Renal pelvis (tissue), 12 donors: ENCODE data around the gene OR10G3. TPM values are rescaled to one million over a fixed set of nuclear protein-coding genes. Genes with fewer than 3 reads are reported as not detected.
"Not testable (repeated sequence)": the region's sequence is repeated elsewhere in the genome, so short reads cannot be mapped to it uniquely, and the experiment has no call there.

Experiments used
- DNase-seq: peaks from one replicate; pipeline ENCODE4 v3.0.0-alpha.2; 2013
- long read RNA-seq, 16 experiments: transcript quantifications; one replicate each; lab custom pipeline, GENCODE V29; 2026
- polyA plus RNA-seq, 3 donors: library from polyadenylated mRNA; unstranded; fragments of 120-200 nt; gene quantifications; one replicate each; pipeline ENCODE4 v1.2.1, GENCODE V29; 2013; ENCODE audit not compliant: insufficient read length in 3 of 3

Gene OR10G3
- polyA plus RNA-seq = under 1 TPM in 1 of 3 donors, not detected in 2; 0.16 TPM
- long read RNA-seq, donor 1 = 0 reads
- long read RNA-seq, donor 2 = 0 reads
- long read RNA-seq, donor 3 = 0 reads
- long read RNA-seq, donor 4 = 0 reads
- long read RNA-seq, donor 5 = 0 reads
- long read RNA-seq, donor 6 = 0 reads
- long read RNA-seq, donor 7 = 0 reads
- long read RNA-seq, donor 8 = 0 reads
- long read RNA-seq, donor 9 = 0 reads
- long read RNA-seq, donor 10 = 0 reads
- long read RNA-seq, donor 11 = 0 reads
- long read RNA-seq, donor 12 = 0 reads
- long read RNA-seq, donor 13 = 0 reads
- long read RNA-seq, donor 14 = 0 reads
- long read RNA-seq, donor 15 = 0 reads
- long read RNA-seq, donor 16 = 0 reads

- no peak for DNase-seq
Measured at GRCh38 chr14:21579976-21580375, at the start of gene OR10G3. Gene OR10G3 (minus strand): TSS chr14:21580076. CDS start chr14:21570744, 9,332 bp downstream.

DNA sequence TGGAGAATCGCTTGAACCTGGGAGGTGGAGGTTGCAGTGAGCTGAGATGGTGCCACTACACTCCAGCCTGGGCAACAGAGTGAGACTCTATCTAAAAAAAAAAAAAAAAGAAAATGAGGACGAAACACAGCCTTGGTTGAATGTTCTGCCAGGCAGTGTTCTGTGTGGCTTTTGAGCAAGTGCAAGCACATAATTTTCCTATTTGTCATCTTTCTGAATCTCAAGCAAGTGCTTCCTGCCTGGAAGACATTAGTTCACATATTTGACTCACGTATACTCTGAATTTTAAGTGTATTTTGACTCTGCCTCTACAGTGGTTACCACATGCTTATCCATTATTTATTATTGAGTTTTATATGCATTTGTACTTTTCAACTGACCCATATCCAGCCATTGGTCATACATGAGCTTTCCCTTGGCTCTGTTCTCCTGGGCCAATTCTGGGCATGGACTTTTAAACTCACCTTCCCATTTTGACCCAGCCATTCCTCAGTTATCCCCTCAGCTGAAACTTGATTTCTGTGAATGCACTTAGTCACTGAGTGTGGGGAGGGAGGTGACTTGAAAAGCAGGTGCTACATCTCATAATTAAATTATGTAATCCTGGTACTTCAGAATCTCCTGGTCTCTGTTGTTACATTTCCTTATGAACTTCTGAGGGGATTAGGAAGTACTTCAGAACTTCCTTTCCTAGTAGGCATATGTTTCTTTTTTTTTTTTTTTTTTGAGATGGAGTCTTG is 46.8 kb upstream of the OR10G3 start:
- DNase-seq = no peak

GRCh38 chr14:21617614-21618013 is 37.7 kb upstream of the OR10G3 start:
- no peak for DNase-seq

GRCh38 chr14:21614240-21614639 is 34.4 kb upstream of the OR10G3 start:
- no peak for DNase-seq

- no peak for DNase-seq
Measured at GRCh38 chr14:21612324-21612723, 32.4 kb upstream of the OR10G3 start.

DNA sequence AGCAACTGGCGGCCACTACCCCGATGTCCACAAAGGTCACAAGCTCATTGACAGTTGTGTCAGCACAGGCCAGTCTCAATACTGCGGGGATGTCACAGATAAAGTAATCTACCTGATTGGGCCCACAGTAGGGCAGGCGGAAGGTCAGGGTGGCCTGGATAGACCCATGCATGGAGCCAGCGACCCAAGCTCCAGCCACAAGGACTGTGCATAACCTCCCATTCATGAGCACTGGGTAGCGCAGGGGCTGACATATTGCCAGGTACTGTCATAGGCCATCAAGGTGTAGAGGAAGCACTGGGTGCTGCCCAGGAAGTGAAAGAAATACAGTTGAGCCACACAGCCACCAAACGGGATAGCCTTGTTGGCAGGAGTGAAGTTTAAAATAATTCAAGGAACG is 22.3 kb upstream of the OR10G3 start:
- DNase-seq = not testable (repeated sequence)

- no peak for DNase-seq
Measured at GRCh38 chr14:21589317-21589716, 9.4 kb upstream of the OR10G3 start.

DNA sequence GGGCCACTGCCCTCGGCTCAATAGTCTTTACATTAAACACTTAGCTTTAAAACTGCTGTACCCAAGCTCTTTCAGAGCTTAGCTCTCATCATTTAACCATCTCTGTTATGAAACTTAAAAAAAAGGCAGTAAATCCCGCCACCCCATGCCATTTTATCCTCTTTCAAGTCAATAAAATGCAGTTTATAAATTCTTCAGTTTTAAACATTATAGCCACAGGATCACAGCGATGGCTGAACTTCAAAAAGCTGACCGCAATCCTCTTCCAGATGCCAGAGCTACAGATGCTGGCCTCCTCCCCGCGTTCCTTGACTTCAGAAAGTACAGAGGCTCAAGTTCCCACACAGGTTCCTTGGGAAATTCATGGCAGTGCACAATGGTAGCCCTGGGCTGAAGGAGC is 4.2 kb downstream of the OR10G3 start:
- DNase-seq = no peak

- DNase-seq = no peak
Measured at GRCh38 chr14:21572604-21573003, 7.3 kb downstream of the OR10G3 start.

DNA sequence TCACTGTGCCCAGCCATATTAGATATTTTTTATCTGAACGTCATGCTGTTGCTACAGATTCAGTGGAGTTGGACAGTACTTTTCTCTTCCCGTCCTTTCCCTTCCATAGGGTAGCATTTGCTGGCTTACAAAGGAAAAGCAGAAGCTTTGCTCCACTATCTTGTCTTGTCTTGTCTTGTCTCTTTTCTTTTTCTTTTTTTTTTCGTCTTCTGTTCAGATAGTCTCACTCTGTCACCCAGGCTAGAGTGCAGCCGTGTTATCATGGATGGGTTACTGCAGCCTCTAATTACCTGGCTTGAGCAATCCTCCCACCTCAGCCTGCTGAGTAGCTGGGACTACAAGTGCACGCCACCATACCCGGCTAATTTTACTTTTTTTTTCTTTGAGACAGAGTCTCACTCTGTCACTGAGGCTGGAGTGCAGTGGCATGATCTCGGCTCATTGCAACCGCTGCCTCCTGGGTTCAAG is 21.1 kb downstream of the OR10G3 start:
- no peak for DNase-seq

- peak; percentile 97 for DNase-seq
Measured at GRCh38 chr14:21557084-21557901, 22.6 kb downstream of the OR10G3 start.

- no peak for DNase-seq
Measured at GRCh38 chr14:21556378-21557083, 23.3 kb downstream of the OR10G3 start.

- DNase-seq = no peak
Measured at GRCh38 chr14:21553266-21553665, 26.6 kb downstream of the OR10G3 start.

DNA sequence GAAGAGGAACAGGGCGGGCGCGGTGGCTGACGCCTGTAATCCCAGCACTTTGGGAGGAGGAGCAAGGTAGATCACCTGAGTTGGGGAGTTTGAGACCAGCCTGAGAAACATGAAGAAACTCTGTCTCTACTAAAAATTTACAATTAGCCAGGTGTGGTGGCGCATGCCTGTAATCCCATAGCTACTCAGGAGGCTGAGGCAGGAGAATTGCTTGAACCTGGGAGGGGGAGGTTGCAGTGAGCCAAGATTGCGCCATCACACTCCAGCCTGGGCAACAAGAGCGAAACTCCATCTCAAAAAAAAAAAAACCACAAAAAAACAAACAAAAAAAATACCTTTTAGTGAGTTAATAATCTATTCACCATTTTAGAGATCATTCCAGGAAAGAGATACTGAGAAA is 35.3 kb downstream of the OR10G3 start:
- not testable (repeated sequence) for DNase-seq

DNA sequence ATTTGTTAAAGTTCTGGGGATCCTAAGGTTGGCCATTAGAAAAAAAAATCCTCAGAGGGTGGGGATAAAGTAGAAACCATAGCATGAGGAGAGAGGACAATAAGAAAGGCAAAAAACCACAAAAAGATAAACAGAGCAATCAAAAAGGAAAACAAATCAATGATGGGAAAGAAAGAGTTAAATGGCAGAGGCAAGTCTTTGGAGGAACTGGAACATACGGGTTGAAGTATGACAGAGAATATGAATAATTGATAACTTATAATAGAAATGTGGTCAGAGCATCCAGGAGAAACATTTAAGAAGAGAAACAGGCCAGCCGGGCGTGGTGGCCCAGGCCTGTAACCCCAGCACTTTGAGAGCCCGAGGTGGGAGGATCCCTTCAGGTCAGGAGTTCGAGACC is 35.9 kb downstream of the OR10G3 start:
- DNase-seq = no peak

DNA sequence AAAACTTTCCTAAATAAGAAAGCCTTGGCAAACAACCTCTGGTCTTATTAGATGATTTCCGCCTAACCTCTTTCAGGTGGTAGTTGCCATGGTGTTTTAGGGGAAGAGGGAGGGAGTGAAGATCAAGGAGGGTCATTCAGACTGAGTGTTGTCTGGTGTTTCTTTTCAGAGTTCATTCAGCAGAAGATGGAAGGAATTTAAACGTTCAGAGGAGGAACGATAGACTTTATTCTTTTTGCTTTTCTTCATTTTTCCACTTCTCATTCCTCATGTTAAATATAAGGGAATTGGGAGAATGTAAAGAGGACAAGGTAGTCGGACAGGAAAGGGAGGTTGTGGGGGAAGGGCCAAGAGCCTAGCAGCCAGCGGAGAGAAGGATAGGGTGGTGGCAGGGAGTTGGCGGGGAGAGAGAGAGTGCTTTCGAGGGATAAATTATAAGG is 36.3 kb downstream of the OR10G3 start:
- peak; percentile 30 for DNase-seq

- DNase-seq = no peak
Measured at GRCh38 chr14:21541413-21542074, 38.3 kb downstream of the OR10G3 start.

DNA sequence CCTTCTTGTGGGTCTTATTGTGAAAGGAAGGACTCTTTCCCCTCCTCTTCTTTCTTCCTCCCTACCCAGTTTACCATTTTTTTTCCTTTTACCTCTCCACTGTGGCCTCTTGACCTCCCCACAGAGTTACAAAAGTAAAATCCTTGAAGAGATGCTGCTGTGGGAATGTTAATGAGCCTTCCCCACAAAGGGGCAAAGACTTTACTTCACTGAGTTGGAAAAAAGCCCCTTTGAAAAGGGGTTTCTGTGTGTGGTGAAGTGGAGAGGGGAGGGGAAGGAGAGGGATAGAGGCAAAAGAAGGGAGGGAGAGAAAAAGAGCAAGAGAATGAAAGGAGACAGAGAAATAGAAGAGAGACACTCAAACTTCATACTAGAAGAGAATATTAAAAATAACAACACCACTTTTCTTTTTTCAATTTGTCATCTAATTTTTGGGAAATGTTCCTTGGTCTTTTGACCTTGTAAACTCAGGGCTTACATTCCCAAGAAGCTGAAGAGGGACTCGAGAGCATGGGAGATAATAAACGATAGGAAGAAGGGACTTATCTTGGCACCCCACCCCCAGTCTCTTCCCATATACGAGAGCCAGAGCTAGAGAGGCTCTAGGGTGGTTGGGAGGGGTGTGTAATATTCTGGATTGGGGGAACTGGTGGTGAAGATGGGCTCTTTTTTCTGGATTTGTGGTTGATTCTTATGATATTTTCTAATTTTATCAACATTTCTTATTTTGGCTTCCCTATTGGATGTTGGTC is 40.5 kb downstream of the OR10G3 start:
- DNase-seq = no peak

DNA sequence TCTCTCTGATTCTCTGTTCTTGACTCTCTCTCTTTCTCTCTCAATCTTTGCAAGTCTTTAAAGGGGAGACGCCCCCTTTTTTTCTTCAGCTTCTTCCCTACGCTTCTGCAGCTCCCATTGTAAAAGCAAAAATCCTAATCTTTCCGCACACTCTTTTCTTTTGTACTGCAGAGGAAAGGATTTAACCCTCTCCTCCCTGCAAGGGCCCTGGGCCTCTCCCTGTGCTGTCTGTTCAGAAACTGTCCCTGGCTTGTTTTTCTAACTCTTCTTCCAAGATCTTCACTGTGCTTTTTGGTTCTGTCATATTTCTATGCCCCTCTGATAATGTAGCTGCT is 42.8 kb downstream of the OR10G3 start:
- no peak for DNase-seq

GRCh38 chr14:21536418-21537089 is 43.3 kb downstream of the OR10G3 start:
- DNase-seq = peak; percentile 35
